GM11168 (cell line): ENCODE data around the gene SLC44A5.

ENCODE experiments used
- in situ Hi-C: fragments of 300-500 bp; cut with MboI; formaldehyde crosslinking; loops from one replicate; pipeline ENCODE4 v1.12.0; 2022; ENCODE audit warnings: low sequenced_read_pairs; ENCODE audit not compliant: unreplicated experiment

The SLC44A5 gene

GRCh38 chr1:75316230-75316629, 294.7 kb downstream of the SLC44A5 start:
- in situ Hi-C loops = no loop called here

GRCh38 chr1:75312620-75313019, 298.3 kb downstream of the SLC44A5 start:
- in situ Hi-C loops = no loop called here

GRCh38 chr1:75310067-75310466, 300.8 kb downstream of the SLC44A5 start:
- in situ Hi-C loops = no loop called here

- in situ Hi-C loops = no loop called here
Observed at GRCh38 chr1:75308365-75308764, 302.5 kb downstream of the SLC44A5 start.

DNA sequence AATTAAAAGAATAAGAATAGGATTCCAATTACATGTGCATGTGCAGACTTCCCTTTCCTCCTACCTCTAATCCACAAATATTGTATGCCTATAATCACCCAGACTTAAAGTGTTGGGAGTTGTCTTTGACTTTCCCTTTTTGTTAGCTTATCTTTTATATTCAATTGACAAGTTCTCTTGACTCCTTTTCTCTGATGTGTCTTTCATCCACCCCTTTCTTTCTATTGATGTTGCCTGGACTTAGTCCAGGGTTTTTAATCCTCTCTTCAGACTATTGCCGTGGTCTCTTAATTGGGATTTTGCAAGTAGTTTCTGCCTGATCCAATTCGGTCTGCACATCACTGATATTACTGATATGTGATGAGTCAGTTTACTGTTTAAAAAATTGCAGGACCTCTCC, 305.9 kb downstream of the SLC44A5 start:
- in situ Hi-C loops = no loop called here

GRCh38 chr1:75293270-75293669, 317.6 kb downstream of the SLC44A5 start:
- in situ Hi-C loops = no loop called here

GRCh38 chr1:75292013-75292412, 318.9 kb downstream of the SLC44A5 start:
- in situ Hi-C loops = no loop called here

- in situ Hi-C loops = no loop called here
Observed at GRCh38 chr1:75276385-75276784, 334.5 kb downstream of the SLC44A5 start.

- in situ Hi-C loops = no loop called here
Observed at GRCh38 chr1:75275631-75276030, 335.3 kb downstream of the SLC44A5 start.

GRCh38 chr1:75274920-75275506, 335.9 kb downstream of the SLC44A5 start:
- in situ Hi-C loops = loop anchor here (25.0 kb wide), 1 partner anchor 337 kb away; the partner anchor contains the start of gene SLC44A5

- in situ Hi-C loops = loop anchor here (25.0 kb wide), 1 partner anchor 339 kb away; the partner anchor contains the start of gene SLC44A5
Observed at GRCh38 chr1:75273110-75273509, 337.8 kb downstream of the SLC44A5 start.

DNA sequence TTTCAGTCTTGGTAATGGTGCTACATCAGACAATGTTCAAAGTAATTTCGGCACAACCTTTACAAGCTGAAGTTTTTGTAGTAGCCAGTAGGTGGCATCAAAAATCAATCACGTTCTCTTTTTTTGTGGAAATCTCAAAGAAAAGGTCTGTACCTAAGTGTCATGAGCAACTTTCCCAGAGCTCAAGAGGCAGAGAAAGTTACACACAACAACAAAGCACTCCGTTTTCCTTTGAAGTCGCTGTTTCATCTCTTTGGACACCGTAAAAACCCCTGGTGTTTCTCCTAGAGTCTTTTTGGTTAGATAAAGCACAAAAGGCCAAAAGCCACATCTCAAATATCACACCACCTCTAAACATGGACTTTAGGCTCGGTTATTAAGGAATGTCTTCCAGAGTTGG, 345.1 kb downstream of the SLC44A5 start:
- in situ Hi-C loops = loop anchor here (25.0 kb wide), 1 partner anchor 347 kb away; the partner anchor contains the start of gene SLC44A5

GRCh38 chr1:75264112-75264511, 346.8 kb downstream of the SLC44A5 start:
- in situ Hi-C loops = loop anchor here (25.0 kb wide), 1 partner anchor 348 kb away; the partner anchor contains the start of gene SLC44A5

GRCh38 chr1:75263616-75264015, 347.3 kb downstream of the SLC44A5 start:
- in situ Hi-C loops = loop anchor here (25.0 kb wide), 1 partner anchor 349 kb away; the partner anchor contains the start of gene SLC44A5

GRCh38 chr1:75261946-75262345, 349.0 kb downstream of the SLC44A5 start:
- in situ Hi-C loops = loop anchor here (25.0 kb wide), 1 partner anchor 350 kb away; the partner anchor contains the start of gene SLC44A5

GRCh38 chr1:75258351-75258750, 352.6 kb downstream of the SLC44A5 start:
- in situ Hi-C loops = loop anchor here (25.0 kb wide), 1 partner anchor 354 kb away; the partner anchor contains the start of gene SLC44A5

GRCh38 chr1:75257424-75257823, 353.5 kb downstream of the SLC44A5 start:
- in situ Hi-C loops = loop anchor here (25.0 kb wide), 1 partner anchor 355 kb away; the partner anchor contains the start of gene SLC44A5

DNA sequence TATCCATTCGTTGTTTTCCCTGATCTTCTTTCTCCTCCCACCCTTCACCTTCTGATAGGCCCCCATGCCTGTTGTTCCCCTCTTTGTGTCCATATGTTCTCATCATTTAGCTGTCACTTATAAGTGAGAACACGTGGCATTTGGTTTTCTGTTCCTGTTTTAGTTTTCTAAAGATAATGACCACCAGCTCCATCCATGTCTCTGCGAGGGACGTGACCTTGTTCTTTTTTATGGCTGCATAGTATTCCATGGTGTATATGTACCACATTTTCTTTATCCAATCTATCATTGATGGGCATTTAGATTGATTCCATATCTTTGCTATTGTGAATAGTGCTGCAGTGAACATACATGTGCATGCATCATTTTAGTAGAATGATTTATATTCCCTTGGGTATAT, 360.8 kb downstream of the SLC44A5 start:
- in situ Hi-C loops = loop anchor here (25.0 kb wide), 1 partner anchor 362 kb away; the partner anchor contains the start of gene SLC44A5

- in situ Hi-C loops = no loop called here
Observed at GRCh38 chr1:75245239-75245638, 365.7 kb downstream of the SLC44A5 start.

DNA sequence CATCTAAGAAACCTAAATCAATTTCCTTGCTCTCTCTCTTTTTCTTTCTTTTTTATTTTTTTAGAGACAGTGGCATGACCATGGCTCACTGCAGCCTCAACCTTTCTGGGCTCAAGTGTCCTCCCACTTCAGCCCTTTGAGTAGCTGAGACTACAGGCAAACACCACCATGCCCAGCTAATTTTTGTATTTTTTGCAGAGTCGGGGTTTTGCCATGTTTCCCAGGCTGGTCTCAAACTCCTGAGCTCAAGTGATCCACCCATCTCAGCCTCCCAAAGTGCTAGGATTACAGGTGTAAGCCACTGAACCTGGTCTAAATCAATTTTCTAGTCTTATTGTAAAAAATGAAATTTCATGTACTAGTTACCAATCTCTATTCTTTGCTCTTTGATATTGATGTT, 367.8 kb downstream of the SLC44A5 start:
- in situ Hi-C loops = no loop called here

GRCh38 chr1:75237316-75237715, 373.6 kb downstream of the SLC44A5 start:
- in situ Hi-C loops = no loop called here

GRCh38 chr1:75234562-75234961, 376.4 kb downstream of the SLC44A5 start:
- in situ Hi-C loops = no loop called here
